VCaP (cell line): ENCODE results near the gene PLSCR4.

Experiments used
- H3K27ac ChIP-seq: fragments of 450-650 bp; 2 replicates; pipeline ENCODE4 v1.5.1; 2017
- CTCF ChIP-seq: fragments of 450-650 bp; conservative IDR thresholded peaks from 2 replicates; pipeline ENCODE4 v1.5.1; 2017; ENCODE audit warnings: mild to moderate bottlenecking, moderate library complexity

PLSCR4 gene

GRCh38 chr3:146200461-146201220 lies 50.3 kb downstream of the PLSCR4 start:
- no peak for TF ChIP-seq CTCF
- no peak overlapping the region for H3K27ac ChIP-seq

GRCh38 chr3:146199762-146200161 lies 51.1 kb downstream of the PLSCR4 start:
- TF ChIP-seq CTCF: no peak
- no peak overlapping the region for H3K27ac ChIP-seq

GRCh38 chr3:146196789-146197188 lies 54.1 kb downstream of the PLSCR4 start:
- TF ChIP-seq CTCF: no peak
- H3K27ac ChIP-seq: no peak overlapping the region

GRCh38 chr3:146195605-146196004 lies 55.3 kb downstream of the PLSCR4 start:
- H3K27ac ChIP-seq: no peak overlapping the region
- no peak for TF ChIP-seq CTCF

- no peak for TF ChIP-seq CTCF
- H3K27ac ChIP-seq: no peak overlapping the region
Observed at GRCh38 chr3:146195030-146195429, 55.9 kb downstream of the PLSCR4 start.

- no peak overlapping the region for H3K27ac ChIP-seq
- TF ChIP-seq CTCF: no peak
Observed at GRCh38 chr3:146191051-146191450, 59.9 kb downstream of the PLSCR4 start.

GRCh38 chr3:146189519-146190173 lies 61.3 kb downstream of the PLSCR4 start:
- H3K27ac ChIP-seq: no peak overlapping the region
- peak; percentile 83 for TF ChIP-seq CTCF
